ENCODE data around the gene CORO1A. TPM values are rescaled to one million over a fixed set of nuclear protein-coding genes. Genes with fewer than 3 reads are reported as not detected.

Gene CORO1A
- total and polyA plus RNA-seq, 2 experiments from 2014 or later: 10.2 to 23.5 TPM

GRCh38 chr16:30139583-30140481, 43.6 kb upstream of the CORO1A start:
- no peak overlapping the region for H3K4me2 ChIP-seq
- H3K27ac Mint-ChIP-seq: no peak overlapping the region
- peaks cover 1% of the 10 kb centered on the region for H3K27me3 Mint-ChIP-seq (ENCODE audit: insufficient read depth, low read depth, poor library complexity)
- H3K27ac ChIP-seq (ENCODE audit: low read depth): no peak overlapping the region
- no peaks in the 10 kb centered on the region for H3K9me3 Mint-ChIP-seq
- no peaks in the 10 kb centered on the region for H4K20me1 ChIP-seq (replicated peaks; ENCODE audit: insufficient read depth)
- ATAC-seq (no peak), DNase-seq (ENCODE audit: low spot score) (no peak)
- no peak overlapping the region for H3K4me3 Mint-ChIP-seq
- no peaks in the 10 kb centered on the region for H3K4me1 Mint-ChIP-seq
- H3K9me2 ChIP-seq (ENCODE audit: insufficient read depth): no peaks in the 10 kb centered on the region
- no peaks in the 10 kb centered on the region for H3K4me1 ChIP-seq (ENCODE audit: insufficient read depth)
- no peaks in the 10 kb centered on the region for H3K36me3 Mint-ChIP-seq (ENCODE audit: low read depth)
- no peak overlapping the region for H2AFZ ChIP-seq
- TF ChIP-seq, protein P1, sequence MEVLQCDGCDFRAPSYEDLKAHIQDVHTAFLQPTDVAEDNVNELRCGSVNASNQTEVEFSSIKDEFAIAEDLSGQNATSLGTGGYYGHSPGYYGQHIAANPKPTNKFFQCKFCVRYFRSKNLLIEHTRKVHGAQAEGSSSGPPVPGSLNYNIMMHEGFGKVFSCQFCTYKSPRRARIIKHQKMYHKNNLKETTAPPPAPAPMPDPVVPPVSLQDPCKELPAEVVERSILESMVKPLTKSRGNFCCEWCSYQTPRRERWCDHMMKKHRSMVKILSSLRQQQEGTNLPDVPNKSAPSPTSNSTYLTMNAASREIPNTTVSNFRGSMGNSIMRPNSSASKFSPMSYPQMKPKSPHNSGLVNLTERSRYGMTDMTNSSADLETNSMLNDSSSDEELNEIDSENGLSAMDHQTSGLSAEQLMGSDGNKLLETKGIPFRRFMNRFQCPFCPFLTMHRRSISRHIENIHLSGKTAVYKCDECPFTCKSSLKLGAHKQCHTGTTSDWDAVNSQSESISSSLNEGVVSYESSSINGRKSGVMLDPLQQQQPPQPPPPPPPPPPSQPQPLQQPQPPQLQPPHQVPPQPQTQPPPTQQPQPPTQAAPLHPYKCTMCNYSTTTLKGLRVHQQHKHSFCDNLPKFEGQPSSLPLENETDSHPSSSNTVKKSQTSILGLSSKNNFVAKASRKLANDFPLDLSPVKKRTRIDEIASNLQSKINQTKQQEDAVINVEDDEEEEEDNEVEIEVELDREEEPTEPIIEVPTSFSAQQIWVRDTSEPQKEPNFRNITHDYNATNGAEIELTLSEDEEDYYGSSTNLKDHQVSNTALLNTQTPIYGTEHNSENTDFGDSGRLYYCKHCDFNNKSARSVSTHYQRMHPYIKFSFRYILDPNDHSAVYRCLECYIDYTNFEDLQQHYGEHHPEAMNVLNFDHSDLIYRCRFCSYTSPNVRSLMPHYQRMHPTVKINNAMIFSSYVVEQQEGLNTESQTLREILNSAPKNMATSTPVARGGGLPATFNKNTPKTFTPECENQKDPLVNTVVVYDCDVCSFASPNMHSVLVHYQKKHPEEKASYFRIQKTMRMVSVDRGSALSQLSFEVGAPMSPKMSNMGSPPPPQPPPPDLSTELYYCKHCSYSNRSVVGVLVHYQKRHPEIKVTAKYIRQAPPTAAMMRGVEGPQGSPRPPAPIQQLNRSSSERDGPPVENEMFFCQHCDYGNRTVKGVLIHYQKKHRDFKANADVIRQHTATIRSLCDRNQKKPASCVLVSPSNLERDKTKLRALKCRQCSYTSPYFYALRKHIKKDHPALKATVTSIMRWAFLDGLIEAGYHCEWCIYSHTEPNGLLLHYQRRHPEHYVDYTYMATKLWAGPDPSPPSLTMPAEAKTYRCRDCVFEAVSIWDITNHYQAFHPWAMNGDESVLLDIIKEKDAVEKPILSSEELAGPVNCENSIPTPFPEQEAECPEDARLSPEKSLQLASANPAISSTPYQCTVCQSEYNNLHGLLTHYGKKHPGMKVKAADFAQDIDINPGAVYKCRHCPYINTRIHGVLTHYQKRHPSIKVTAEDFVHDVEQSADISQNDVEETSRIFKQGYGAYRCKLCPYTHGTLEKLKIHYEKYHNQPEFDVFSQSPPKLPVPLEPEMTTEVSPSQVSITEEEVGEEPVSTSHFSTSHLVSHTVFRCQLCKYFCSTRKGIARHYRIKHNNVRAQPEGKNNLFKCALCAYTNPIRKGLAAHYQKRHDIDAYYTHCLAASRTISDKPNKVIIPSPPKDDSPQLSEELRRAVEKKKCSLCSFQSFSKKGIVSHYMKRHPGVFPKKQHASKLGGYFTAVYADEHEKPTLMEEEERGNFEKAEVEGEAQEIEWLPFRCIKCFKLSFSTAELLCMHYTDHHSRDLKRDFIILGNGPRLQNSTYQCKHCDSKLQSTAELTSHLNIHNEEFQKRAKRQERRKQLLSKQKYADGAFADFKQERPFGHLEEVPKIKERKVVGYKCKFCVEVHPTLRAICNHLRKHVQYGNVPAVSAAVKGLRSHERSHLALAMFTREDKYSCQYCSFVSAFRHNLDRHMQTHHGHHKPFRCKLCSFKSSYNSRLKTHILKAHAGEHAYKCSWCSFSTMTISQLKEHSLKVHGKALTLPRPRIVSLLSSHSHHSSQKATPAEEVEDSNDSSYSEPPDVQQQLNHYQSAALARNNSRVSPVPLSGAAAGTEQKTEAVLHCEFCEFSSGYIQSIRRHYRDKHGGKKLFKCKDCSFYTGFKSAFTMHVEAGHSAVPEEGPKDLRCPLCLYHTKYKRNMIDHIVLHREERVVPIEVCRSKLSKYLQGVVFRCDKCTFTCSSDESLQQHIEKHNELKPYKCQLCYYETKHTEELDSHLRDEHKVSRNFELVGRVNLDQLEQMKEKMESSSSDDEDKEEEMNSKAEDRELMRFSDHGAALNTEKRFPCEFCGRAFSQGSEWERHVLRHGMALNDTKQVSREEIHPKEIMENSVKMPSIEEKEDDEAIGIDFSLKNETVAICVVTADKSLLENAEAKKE (CRISPR knock-in tag; IDR thresholded peaks at IDR 0.05): no peak
- TF ChIP-seq JUNB (IDR thresholded peaks at IDR 0.05; ENCODE audit: unreplicated experiment) (no peak), REST (IDR thresholded peaks at IDR 0.05; ENCODE audit: unreplicated experiment) (no peak)
- H3K4me3 ChIP-seq: no peak overlapping the region
- no peaks in the 10 kb centered on the region for H3K79me2 ChIP-seq (replicated peaks; ENCODE audit: insufficient read depth)
- no peaks in the 10 kb centered on the region for H3F3A ChIP-seq (replicated peaks; ENCODE audit: low read depth)
- no peaks in the 10 kb centered on the region for H3K27me3 ChIP-seq (ENCODE audit: insufficient read depth)
- H3K36me3 ChIP-seq (ENCODE audit: insufficient read depth): no peaks in the 10 kb centered on the region

Data from GM23338 (cell line).